Occipital lobe (tissue), 2 donors: ENCODE data around the gene HLA-E. TPM values are rescaled to one million over a fixed set of nuclear protein-coding genes. Genes with fewer than 3 reads are reported as not detected.

Source experiments
- DNase-seq: peaks from one replicate; lab custom pipeline; 2025; lab: John Stamatoyannopoulos, UW
- total RNA-seq: library from RNA; depleted of rRNA; stranded (reverse); fragments of >200 nt; gene quantifications from one replicate; pipeline ENCODE4 v1.2.3, GENCODE V29; 2014

Gene HLA-E
- total RNA-seq, 1 donor from 2014 or later: 29.8 TPM

GRCh38 chr6:30541515-30542403 is 52.5 kb downstream of the HLA-E start:
- peak; percentile 57 for DNase-seq

GRCh38 chr6:30542404-30542725 is 53.1 kb downstream of the HLA-E start:
- no peak for DNase-seq

GRCh38 chr6:30542915-30543314 is 53.6 kb downstream of the HLA-E start:
- no peak for DNase-seq

Other genes with a start within 250 kb of the HLA-E start
- 10.0 TPM for gene TRIM39, start 162.6 kb upstream of the HLA-E start, total RNA-seq
- 12.8 TPM for gene RPP21, start 144.4 kb upstream of the HLA-E start, total RNA-seq
- gene GNL1, start 67.0 kb downstream of the HLA-E start, total RNA-seq: 38.1 TPM
- gene PRR3, start 67.8 kb downstream of the HLA-E start, total RNA-seq: 13.6 TPM
- 17.5 TPM for gene ABCF1, start 81.9 kb downstream of the HLA-E start, total RNA-seq
- gene PPP1R10, start 127.7 kb downstream of the HLA-E start, total RNA-seq: 55.7 TPM
- gene MRPS18B, start 128.3 kb downstream of the HLA-E start, total RNA-seq: 39.9 TPM
- gene ATAT1, start 137.4 kb downstream of the HLA-E start, total RNA-seq: 38.4 TPM
- 18.4 TPM for gene C6orf136, start 157.6 kb downstream of the HLA-E start, total RNA-seq
- 20.9 TPM for gene DHX16, start 183.5 kb downstream of the HLA-E start, total RNA-seq
- gene PPP1R18, start 197.1 kb downstream of the HLA-E start, total RNA-seq: 34.5 TPM
- 1.2 TPM for gene NRM, start 201.5 kb downstream of the HLA-E start, total RNA-seq
- gene MDC1, start 227.8 kb downstream of the HLA-E start, total RNA-seq: 12.5 TPM
- gene TUBB, start 230.8 kb downstream of the HLA-E start, total RNA-seq: 1,190 TPM